HEK293 (cell line): Measurements from ENCODE around the gene CCDC138.

Experiments
- CTCF ChIA-PET: fragments of 350-600 bp; formaldehyde crosslinking; extraction: SDS; loops from one replicate; lab custom pipeline; 2021; ENCODE audit warnings: antibody characterized with exemption; lab: Yijun Ruan, JAX
- POLR2A ChIA-PET: fragments of 300-600 bp; formaldehyde crosslinking; extraction: SDS; loops from one replicate; lab custom pipeline; 2020; ENCODE audit warnings: antibody characterized with exemption, inconsistent platforms; lab: Yijun Ruan, JAX
- H3K27ac ChIP-seq: fragments of 200-500 bp; sonication (Bioruptor generic); 2 replicates; pipeline ENCODE4 v1.5.1; 2014; ENCODE audit warnings: low read depth, low read length, control low read depth, inconsistent platforms; ENCODE audit errors: extremely low read depth
- H3K36me3 ChIP-seq, 2 experiments: fragments of 200-500 bp in 1 of 2; sonication (Bioruptor generic) in 1 of 2; 1 replicate in 1 of 2; 2 replicates in 1 of 2; pipeline ENCODE4 v1.5.1; 2014 to 2017; ENCODE audit warnings: inconsistent platforms in 2 of 2, low read length in 2 of 2; ENCODE audit not compliant: control insufficient read depth in 2 of 2, insufficient read depth in 1 of 2
- H3K4me1 ChIP-seq: fragments of 200-500 bp; sonication (Bioruptor generic); 2 replicates; pipeline ENCODE4 v1.5.1; 2014; ENCODE audit warnings: mild to moderate bottlenecking, low read length, inconsistent platforms; ENCODE audit not compliant: control insufficient read depth, insufficient read depth
- H3K4me3 ChIP-seq: 2 replicates; pipeline ENCODE4 v1.5.1; 2011; ENCODE audit warnings: low read depth, mild to moderate bottlenecking, control low read depth, low read length, moderate library complexity
- H3K9me3 ChIP-seq: fragments of 200-500 bp; sonication (Bioruptor generic); 2 replicates; pipeline ENCODE4 v1.5.1; 2014; ENCODE audit warnings: low read depth, low read length, inconsistent platforms; ENCODE audit not compliant: control insufficient read depth, insufficient read depth
- FEZF1 ChIP-seq: fragments of 450-650 bp; formaldehyde crosslinking; IDR thresholded peaks from 2 replicates; pipeline ENCODE4 v1.5.1; 2016; ENCODE audit warnings: missing biosample characterization, missing genetic modification characterization
- REPIN1 ChIP-seq: fragments of 450-650 bp; formaldehyde crosslinking; IDR thresholded peaks from 2 replicates; pipeline ENCODE4 v1.5.1; 2017; ENCODE audit warnings: missing biosample characterization, missing genetic modification characterization, low read depth
- SP2 ChIP-seq: fragments of 450-650 bp; formaldehyde crosslinking; IDR thresholded peaks from 2 replicates; pipeline ENCODE4 v1.5.1; 2016; ENCODE audit warnings: missing biosample characterization, missing genetic modification characterization
- ZBTB48 ChIP-seq: fragments of 450-650 bp; formaldehyde crosslinking; IDR thresholded peaks from 2 replicates; pipeline ENCODE4 v1.5.1; 2016; ENCODE audit warnings: missing biosample characterization, missing genetic modification characterization
- ZNF16 ChIP-seq: fragments of 450-650 bp; formaldehyde crosslinking; IDR thresholded peaks from 2 replicates; pipeline ENCODE4 v1.5.1; 2016; ENCODE audit warnings: low read depth, missing biosample characterization, missing genetic modification characterization
- ZNF266 ChIP-seq: fragments of 450-650 bp; formaldehyde crosslinking; IDR thresholded peaks from 2 replicates; pipeline ENCODE4 v1.5.1; 2016; ENCODE audit warnings: missing biosample characterization, missing genetic modification characterization, low read depth
- ZNF335 ChIP-seq: fragments of 450-650 bp; formaldehyde crosslinking; conservative IDR thresholded peaks from 2 replicates; pipeline ENCODE4 v1.5.1; 2016; ENCODE audit warnings: missing biosample characterization, missing genetic modification characterization
- ZNF473 ChIP-seq: fragments of 450-650 bp; formaldehyde crosslinking; IDR thresholded peaks from 2 replicates; pipeline ENCODE4 v1.5.1; 2017; ENCODE audit warnings: missing biosample characterization, missing genetic modification characterization
- ZNF521 ChIP-seq: fragments of 450-650 bp; formaldehyde crosslinking; IDR thresholded peaks from 2 replicates; pipeline ENCODE4 v1.5.1; 2017; ENCODE audit warnings: missing biosample characterization, mild to moderate bottlenecking, missing genetic modification characterization
- ZNF561 ChIP-seq: fragments of 450-650 bp; IDR thresholded peaks from 2 replicates; pipeline ENCODE4 v1.5.1; 2018; ENCODE audit warnings: missing biosample characterization, missing genetic modification characterization, borderline replicate concordance
- ZNF623 ChIP-seq: fragments of 450-650 bp; formaldehyde crosslinking; IDR thresholded peaks from 2 replicates; pipeline ENCODE4 v1.5.1; 2016; ENCODE audit warnings: missing biosample characterization, missing genetic modification characterization
- TF ChIP-seq, protein P1 (sequence below): fragments of 450-650 bp; formaldehyde crosslinking; optimal IDR thresholded peaks from 2 replicates; pipeline ENCODE3; 2016; ENCODE audit warnings: missing biosample characterization, mild to moderate bottlenecking, missing genetic modification characterization
- TF ChIP-seq, protein P2 (sequence below): fragments of 450-650 bp; formaldehyde crosslinking; IDR thresholded peaks from 2 replicates; pipeline ENCODE4 v1.5.1; 2016; ENCODE audit warnings: missing biosample characterization, missing genetic modification characterization
- TF ChIP-seq, protein P3 (sequence below): fragments of 450-650 bp; formaldehyde crosslinking; IDR thresholded peaks from 2 replicates; pipeline ENCODE4 v1.5.1; 2016; ENCODE audit warnings: missing biosample characterization, missing genetic modification characterization
- TF ChIP-seq, protein P4 (sequence below): fragments of 450-650 bp; IDR thresholded peaks from 2 replicates; pipeline ENCODE4 v1.5.1; 2018; ENCODE audit warnings: missing biosample characterization, mild to moderate bottlenecking, missing genetic modification characterization

The CCDC138 gene

DNA sequence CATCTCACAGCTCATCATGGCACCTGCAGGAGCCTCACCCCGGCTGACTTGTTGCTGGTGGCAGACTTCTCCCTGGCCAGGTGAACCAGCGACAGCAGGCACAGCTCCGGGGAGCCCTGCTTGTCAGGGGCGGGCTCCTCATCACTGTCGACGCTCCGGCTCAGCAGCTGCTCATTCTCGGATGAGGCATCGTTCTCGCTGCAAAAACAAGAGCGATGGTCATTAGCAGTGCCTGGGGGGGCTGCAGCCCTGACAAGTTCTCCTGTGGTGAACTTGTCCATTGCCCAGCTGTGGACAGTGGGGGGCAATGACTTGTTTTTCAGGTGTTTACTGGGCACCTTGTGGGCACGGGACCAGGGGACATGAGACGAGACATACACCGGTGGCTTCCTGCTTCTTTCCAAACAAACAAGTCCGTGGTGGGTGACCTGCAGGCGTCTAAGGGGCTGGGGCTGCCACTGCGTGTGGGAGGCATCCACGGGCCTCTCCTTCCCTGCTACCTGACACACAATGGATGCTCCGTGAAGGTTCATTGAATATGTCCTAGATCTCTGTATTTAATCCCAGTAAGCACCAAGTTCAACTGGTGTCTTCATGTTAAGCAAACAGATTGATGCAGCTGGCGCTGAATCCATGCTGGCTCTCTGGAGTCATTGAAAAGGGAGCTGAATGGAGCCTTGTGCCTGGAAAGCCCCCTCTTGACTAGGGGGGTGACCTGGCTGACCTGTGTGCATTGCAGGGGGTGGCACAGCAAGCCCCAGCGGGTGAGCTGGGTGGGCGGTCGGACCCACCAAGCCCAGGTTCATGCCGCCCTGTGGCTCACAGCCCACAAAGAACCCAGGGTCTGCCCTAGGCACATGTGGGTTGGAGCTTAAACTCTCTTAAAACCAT is 121.5 kb downstream of the CCDC138 start:
- Histone ChIP-seq H3K27ac (no peak overlapping the region), H3K4me3 (no peak overlapping the region), H3K36me3 (no peaks in the 10 kb centered on the region), H3K4me1 (no peaks in the 10 kb centered on the region)
- CTCF ChIA-PET = interaction anchor here (0.5 kb wide), 1 partner anchor 53 kb away, joined by 4 read pairs; no protein-coding TSS in a partner anchor
- POLR2A ChIA-PET = no interaction called here
- no peak for TF ChIP-seq FEZF1 (tag by site-specific recombination)
- TF ChIP-seq, protein P1, sequence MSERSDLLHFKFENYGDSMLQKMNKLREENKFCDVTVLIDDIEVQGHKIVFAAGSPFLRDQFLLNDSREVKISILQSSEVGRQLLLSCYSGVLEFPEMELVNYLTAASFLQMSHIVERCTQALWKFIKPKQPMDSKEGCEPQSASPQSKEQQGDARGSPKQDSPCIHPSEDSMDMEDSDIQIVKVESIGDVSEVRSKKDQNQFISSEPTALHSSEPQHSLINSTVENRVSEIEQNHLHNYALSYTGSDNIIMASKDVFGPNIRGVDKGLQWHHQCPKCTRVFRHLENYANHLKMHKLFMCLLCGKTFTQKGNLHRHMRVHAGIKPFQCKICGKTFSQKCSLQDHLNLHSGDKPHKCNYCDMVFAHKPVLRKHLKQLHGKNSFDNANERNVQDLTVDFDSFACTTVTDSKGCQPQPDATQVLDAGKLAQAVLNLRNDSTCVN (tag by site-specific recombination) = no peak
- TF ChIP-seq, all 188 proteins: peak for 0
- H3K9me3 ChIP-seq = no peaks in the 10 kb centered on the region

DNA sequence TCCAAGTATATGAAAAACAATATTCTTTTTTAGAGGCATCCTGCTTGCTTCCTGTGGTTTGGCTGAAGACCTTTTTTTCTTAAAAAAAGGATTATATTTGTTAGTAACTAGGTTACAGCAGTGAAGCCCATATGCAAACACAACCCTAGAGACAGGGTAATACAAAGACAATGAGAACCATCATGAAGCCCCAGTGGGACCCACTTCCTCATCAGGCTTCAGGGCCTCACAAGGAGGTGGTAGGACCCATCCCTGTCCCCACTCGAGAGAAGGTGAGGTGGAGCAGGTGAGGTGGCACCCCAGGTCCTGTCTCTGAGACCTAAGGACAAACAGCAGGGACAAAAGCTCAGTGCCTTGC is 122.1 kb downstream of the CCDC138 start:
- Histone ChIP-seq H3K4me3 (no peak overlapping the region), H3K36me3 (no peaks in the 10 kb centered on the region), H3K9me3 (no peaks in the 10 kb centered on the region), H3K4me1 (no peaks in the 10 kb centered on the region), H3K27ac (no peak overlapping the region)
- TF ChIP-seq, protein P2, sequence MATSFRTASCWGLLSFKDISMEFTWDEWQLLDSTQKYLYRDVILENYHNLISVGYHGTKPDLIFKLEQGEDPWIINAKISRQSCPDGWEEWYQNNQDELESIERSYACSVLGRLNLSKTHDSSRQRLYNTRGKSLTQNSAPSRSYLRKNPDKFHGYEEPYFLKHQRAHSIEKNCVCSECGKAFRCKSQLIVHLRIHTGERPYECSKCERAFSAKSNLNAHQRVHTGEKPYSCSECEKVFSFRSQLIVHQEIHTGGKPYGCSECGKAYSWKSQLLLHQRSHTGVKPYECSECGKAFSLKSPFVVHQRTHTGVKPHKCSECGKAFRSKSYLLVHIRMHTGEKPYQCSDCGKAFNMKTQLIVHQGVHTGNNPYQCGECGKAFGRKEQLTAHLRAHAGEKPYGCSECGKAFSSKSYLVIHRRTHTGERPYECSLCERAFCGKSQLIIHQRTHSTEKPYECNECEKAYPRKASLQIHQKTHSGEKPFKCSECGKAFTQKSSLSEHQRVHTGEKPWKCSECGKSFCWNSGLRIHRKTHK (tag by site-specific recombination) = no peak
- TF ChIP-seq ZNF473 (no peak), ZNF623 (tag by site-specific recombination) (no peak), ZNF561 (tag by site-specific recombination) (no peak), ZNF521 (tag by site-specific recombination) (no peak), ZBTB48 (tag by site-specific recombination) (no peak)
- TF ChIP-seq, protein P3, sequence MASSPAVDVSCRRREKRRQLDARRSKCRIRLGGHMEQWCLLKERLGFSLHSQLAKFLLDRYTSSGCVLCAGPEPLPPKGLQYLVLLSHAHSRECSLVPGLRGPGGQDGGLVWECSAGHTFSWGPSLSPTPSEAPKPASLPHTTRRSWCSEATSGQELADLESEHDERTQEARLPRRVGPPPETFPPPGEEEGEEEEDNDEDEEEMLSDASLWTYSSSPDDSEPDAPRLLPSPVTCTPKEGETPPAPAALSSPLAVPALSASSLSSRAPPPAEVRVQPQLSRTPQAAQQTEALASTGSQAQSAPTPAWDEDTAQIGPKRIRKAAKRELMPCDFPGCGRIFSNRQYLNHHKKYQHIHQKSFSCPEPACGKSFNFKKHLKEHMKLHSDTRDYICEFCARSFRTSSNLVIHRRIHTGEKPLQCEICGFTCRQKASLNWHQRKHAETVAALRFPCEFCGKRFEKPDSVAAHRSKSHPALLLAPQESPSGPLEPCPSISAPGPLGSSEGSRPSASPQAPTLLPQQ (tag by site-specific recombination) = no peak
- ChIA-PET CTCF (interaction anchor here (0.5 kb wide), 1 partner anchor 53 kb away, joined by 4 read pairs; no protein-coding TSS in a partner anchor), POLR2A (no interaction called here)

DNA sequence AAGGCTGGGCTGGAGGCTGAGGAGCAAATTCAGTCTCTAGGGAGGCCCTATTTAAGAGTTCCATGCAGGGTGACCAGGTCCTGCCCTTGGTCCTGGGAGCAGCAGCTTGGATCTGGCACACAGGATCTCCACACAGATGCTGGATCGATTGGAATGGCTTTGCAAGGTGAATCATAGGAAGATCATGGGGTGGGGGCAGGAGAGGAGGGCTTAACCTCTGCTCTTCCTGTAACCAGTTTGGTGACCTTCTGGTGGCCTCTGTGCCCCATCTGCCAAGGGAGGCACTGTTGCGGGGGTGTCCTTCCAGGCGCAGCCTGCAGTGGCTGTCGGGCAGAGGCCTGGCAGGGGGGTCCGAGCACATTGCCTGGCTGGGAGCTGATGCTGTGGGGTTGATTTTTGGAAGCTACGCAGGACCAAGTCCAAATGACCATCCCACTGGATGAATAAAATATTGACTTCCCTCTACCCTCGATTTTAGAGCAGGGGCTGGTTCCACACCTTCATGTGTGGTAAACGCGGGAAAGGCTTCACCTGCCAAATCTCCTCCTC is 122.8 kb downstream of the CCDC138 start:
- CTCF ChIA-PET = no interaction called here
- H3K4me3 ChIP-seq = no peak overlapping the region
- no peaks in the 10 kb centered on the region for H3K36me3 ChIP-seq
- POLR2A ChIA-PET = no interaction called here
- H3K27ac ChIP-seq = no peak overlapping the region
- no peak for TF ChIP-seq ZNF16 (tag by site-specific recombination)
- TF ChIP-seq REPIN1 (tag by site-specific recombination) = no peak
- no peak for TF ChIP-seq ZNF335
- TF ChIP-seq, protein P4, sequence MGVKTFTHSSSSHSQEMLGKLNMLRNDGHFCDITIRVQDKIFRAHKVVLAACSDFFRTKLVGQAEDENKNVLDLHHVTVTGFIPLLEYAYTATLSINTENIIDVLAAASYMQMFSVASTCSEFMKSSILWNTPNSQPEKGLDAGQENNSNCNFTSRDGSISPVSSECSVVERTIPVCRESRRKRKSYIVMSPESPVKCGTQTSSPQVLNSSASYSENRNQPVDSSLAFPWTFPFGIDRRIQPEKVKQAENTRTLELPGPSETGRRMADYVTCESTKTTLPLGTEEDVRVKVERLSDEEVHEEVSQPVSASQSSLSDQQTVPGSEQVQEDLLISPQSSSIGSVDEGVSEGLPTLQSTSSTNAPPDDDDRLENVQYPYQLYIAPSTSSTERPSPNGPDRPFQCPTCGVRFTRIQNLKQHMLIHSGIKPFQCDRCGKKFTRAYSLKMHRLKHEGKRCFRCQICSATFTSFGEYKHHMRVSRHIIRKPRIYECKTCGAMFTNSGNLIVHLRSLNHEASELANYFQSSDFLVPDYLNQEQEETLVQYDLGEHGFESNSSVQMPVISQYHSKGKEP (tag by site-specific recombination) = no peak
- TF ChIP-seq ZNF266 (tag by site-specific recombination) = no peak
- no peak for TF ChIP-seq SP2
- TF ChIP-seq, all 188 proteins: peak for 0
- Histone ChIP-seq H3K9me3 (no peaks in the 10 kb centered on the region), H3K4me1 (no peaks in the 10 kb centered on the region)
